Stomach (tissue), 4 donors: Measurements from ENCODE around the gene DNAJB4.

ENCODE experiments used
- POLR2AphosphoS5 ChIP-seq, 3 donors: sonication (generic); formaldehyde crosslinking; IDR thresholded peaks; one replicate each; pipeline ENCODE4 v1.6.1; 2016; ENCODE audit warnings: antibody characterized with exemption in 3 of 3
- TF ChIP-seq, protein P1 (sequence below), 7 experiments: fragments of 450-650 bp in 4 of 7; fragments of 200-600 bp in 3 of 7; sonication (generic) in 3 of 7; IDR thresholded peaks; one replicate each; pipeline ENCODE4 v1.5.1; 2016 to 2019; ENCODE audit warnings: antibody characterized with exemption in 7 of 7, control low read depth in 2 of 7, mild to moderate bottlenecking in 1 of 7

GRCh38 chr1:77978293-77978968 lies 26.3 kb upstream of the DNAJB4 start:
- TF ChIP-seq, protein P1, sequence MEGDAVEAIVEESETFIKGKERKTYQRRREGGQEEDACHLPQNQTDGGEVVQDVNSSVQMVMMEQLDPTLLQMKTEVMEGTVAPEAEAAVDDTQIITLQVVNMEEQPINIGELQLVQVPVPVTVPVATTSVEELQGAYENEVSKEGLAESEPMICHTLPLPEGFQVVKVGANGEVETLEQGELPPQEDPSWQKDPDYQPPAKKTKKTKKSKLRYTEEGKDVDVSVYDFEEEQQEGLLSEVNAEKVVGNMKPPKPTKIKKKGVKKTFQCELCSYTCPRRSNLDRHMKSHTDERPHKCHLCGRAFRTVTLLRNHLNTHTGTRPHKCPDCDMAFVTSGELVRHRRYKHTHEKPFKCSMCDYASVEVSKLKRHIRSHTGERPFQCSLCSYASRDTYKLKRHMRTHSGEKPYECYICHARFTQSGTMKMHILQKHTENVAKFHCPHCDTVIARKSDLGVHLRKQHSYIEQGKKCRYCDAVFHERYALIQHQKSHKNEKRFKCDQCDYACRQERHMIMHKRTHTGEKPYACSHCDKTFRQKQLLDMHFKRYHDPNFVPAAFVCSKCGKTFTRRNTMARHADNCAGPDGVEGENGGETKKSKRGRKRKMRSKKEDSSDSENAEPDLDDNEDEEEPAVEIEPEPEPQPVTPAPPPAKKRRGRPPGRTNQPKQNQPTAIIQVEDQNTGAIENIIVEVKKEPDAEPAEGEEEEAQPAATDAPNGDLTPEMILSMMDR (IDR thresholded peaks at IDR 0.05): no peak
- TF ChIP-seq POLR2AphosphoS5 (IDR thresholded peaks at IDR 0.05): peak; percentile 54 to 69 (median 67)
